ENCODE results near the gene JPH2.

The JPH2 gene

DNA sequence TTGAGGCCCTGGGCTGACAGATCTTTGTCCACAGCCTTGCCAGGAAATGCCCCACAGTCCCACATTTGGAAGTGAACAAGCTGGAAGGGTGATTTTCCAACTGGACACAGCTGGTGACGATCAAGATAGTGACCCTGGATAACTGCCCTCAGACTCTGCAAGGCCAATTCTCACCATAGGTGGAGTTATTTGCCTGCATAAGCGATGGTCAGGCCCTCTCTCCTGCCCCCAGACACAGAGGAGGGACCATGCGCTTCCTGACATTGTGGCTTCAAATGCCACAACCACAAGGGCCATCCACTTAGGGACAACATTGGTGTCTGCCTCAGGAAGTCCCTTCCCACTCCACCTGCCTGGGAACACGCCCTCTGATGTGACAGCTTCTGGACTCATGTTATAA lies 96.0 kb downstream of the JPH2 start:
- no peak overlapping the region for H2AFZ ChIP-seq (ENCODE audit: insufficient read depth, low read length, poor library complexity)
- no peak overlapping the region for H3K14ac ChIP-seq (ENCODE audit: low read length)
- no peaks in the 10 kb centered on the region for H3K79me1 ChIP-seq (ENCODE audit: low read length)
- H3K23ac ChIP-seq (ENCODE audit: low read length) = no peak overlapping the region
- H4K8ac ChIP-seq (ENCODE audit: low read depth, low read length) = no peak overlapping the region
- no peaks in the 10 kb centered on the region for H3K4me1 ChIP-seq (ENCODE audit: control insufficient read depth in 1 of 2, insufficient read depth in 2 of 2, low read length in 2 of 2)
- no peaks in the 10 kb centered on the region for H3K9me3 ChIP-seq (ENCODE audit: insufficient read depth, low read depth, low read length)
- no peak overlapping the region for H4K91ac ChIP-seq (ENCODE audit: low read depth, low read length)
- no peak overlapping the region for H2BK12ac ChIP-seq (ENCODE audit: low read length)
- H3K4me3 ChIP-seq (ENCODE audit: low read depth, low read length) = no peak overlapping the region
- no peak overlapping the region for H3K4me2 ChIP-seq (ENCODE audit: low read length)
- no peaks in the 10 kb centered on the region for H3K27me3 ChIP-seq (ENCODE audit: insufficient read depth, low read length)
- no peak overlapping the region for H2BK5ac ChIP-seq (ENCODE audit: low read depth, low read length, poor library complexity)
- H3K27ac ChIP-seq (ENCODE audit: low read depth, low read length) = no peak overlapping the region
- no peak overlapping the region for H4K12ac ChIP-seq (ENCODE audit: low read depth, low read length)
- no peak overlapping the region for H3K9ac ChIP-seq (ENCODE audit: low read length)
- H2AK5ac ChIP-seq (ENCODE audit: low read length) = no peak overlapping the region
- no peaks in the 10 kb centered on the region for H3K79me2 ChIP-seq (ENCODE audit: control insufficient read depth, insufficient read depth, low read length, poor library complexity)
- H3K18ac ChIP-seq (ENCODE audit: low read length) = no peak overlapping the region
- H3K36me3 ChIP-seq (ENCODE audit: control insufficient read depth in 1 of 2, insufficient read depth in 2 of 2, low read length in 2 of 2) = no peaks in the 10 kb centered on the region
- no peak for DNase-seq
- no peak overlapping the region for H3K4ac ChIP-seq (ENCODE audit: low read depth, low read length)
- WGBS (ENCODE audit: extremely low coverage, insufficient coverage, insufficient read length) = no CpG with 5 or more reads among the region's 4 CpGs
- H2BK120ac ChIP-seq (ENCODE audit: insufficient read depth, low read length, poor library complexity) = no peak overlapping the region

DNA sequence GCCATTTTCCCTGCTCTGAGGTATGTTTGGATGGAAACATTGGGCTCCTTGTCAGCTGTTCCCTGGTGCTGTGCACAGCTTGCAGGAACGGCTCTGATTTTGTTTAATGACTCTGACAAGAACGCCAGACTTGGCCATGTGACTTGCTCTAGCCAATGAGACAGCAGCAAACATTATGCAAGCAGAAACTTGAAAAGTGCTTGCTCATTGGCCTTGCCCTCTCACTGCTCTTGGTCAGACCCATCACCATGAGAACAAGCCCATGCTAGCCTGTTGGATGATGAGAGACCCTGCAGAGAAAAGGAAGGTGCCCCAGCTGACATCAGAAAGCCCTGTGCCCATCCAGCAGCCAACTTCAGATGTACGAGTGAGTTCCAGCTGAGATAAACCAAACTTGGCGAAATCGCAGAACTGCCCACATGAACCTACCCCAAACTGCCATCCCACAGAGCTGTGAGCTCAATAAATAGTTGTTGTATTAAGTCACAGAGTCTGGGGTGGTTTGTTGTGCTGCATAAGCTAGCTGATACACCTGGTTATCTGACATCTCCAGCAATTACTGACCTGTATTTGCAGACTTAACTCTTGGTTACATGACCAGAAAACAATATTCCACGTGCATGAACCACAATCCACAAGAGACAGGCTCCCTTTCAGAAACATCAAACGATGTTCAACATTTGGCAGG lies 96.9 kb downstream of the JPH2 start:
- Histone ChIP-seq H2BK5ac (ENCODE audit: low read depth, low read length, poor library complexity) (no peak overlapping the region), H3K27ac (ENCODE audit: low read depth, low read length) (no peak overlapping the region), H3K36me3 (ENCODE audit: control insufficient read depth in 1 of 2, insufficient read depth in 2 of 2, low read length in 2 of 2) (no peaks in the 10 kb centered on the region), H2BK12ac (ENCODE audit: low read length) (no peak overlapping the region), H3K4me2 (ENCODE audit: low read length) (no peak overlapping the region), H3K4me3 (ENCODE audit: low read depth, low read length) (no peak overlapping the region), H3K79me2 (ENCODE audit: control insufficient read depth, insufficient read depth, low read length, poor library complexity) (no peaks in the 10 kb centered on the region), H3K27me3 (ENCODE audit: insufficient read depth, low read length) (no peaks in the 10 kb centered on the region), H4K8ac (ENCODE audit: low read depth, low read length) (no peak overlapping the region), H3K9me3 (ENCODE audit: insufficient read depth, low read depth, low read length) (no peaks in the 10 kb centered on the region), H4K91ac (ENCODE audit: low read depth, low read length) (no peak overlapping the region), H2BK120ac (ENCODE audit: insufficient read depth, low read length, poor library complexity) (no peak overlapping the region), H3K79me1 (ENCODE audit: low read length) (no peaks in the 10 kb centered on the region), H3K23ac (ENCODE audit: low read length) (no peak overlapping the region), H3K18ac (ENCODE audit: low read length) (no peak overlapping the region), H3K9ac (ENCODE audit: low read length) (no peak overlapping the region), H3K14ac (ENCODE audit: low read length) (no peak overlapping the region), H3K4me1 (ENCODE audit: control insufficient read depth in 1 of 2, insufficient read depth in 2 of 2, low read length in 2 of 2) (no peaks in the 10 kb centered on the region), H2AK5ac (ENCODE audit: low read length) (no peak overlapping the region), H4K12ac (ENCODE audit: low read depth, low read length) (no peak overlapping the region), H2AFZ (ENCODE audit: insufficient read depth, low read length, poor library complexity) (no peak overlapping the region), H3K4ac (ENCODE audit: low read depth, low read length) (no peak overlapping the region)
- no CpG with 5 or more reads among the region's 7 CpGs for WGBS (ENCODE audit: extremely low coverage, insufficient coverage, insufficient read length)
- peak in 1 of 2 donors; percentile 25 for DNase-seq

DNA sequence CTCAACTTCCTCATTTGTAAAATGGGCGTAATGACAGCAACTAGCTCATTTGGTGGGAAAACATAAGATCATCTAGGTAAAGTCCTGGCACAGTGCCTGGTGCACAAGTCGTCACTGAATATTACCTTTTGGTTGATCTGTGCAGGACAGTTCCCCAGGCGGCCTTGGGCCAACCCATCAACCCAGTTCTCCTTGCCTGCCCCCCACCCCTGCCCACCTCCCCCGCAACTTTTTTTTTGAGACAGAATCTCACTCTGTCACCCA lies 99.2 kb downstream of the JPH2 start:
- H3K23ac ChIP-seq (ENCODE audit: low read length) = no peak overlapping the region
- H3K79me1 ChIP-seq (ENCODE audit: low read length) = peaks cover 2% of the 10 kb centered on the region
- no peak overlapping the region for H4K8ac ChIP-seq (ENCODE audit: low read depth, low read length)
- no peak overlapping the region for H2BK5ac ChIP-seq (ENCODE audit: low read depth, low read length, poor library complexity)
- H3K4me3 ChIP-seq (ENCODE audit: low read depth, low read length) = no peak overlapping the region
- H3K18ac ChIP-seq (ENCODE audit: low read length) = no peak overlapping the region
- no peak for DNase-seq
- no peaks in the 10 kb centered on the region for H3K27me3 ChIP-seq (ENCODE audit: insufficient read depth, low read length)
- H3K9me3 ChIP-seq (ENCODE audit: insufficient read depth, low read depth, low read length) = no peaks in the 10 kb centered on the region
- no peak overlapping the region for H3K4me2 ChIP-seq (ENCODE audit: low read length)
- no peak overlapping the region for H4K91ac ChIP-seq (ENCODE audit: low read depth, low read length)
- no peak overlapping the region for H3K9ac ChIP-seq (ENCODE audit: low read length)
- no peak overlapping the region for H2AK5ac ChIP-seq (ENCODE audit: low read length)
- no peak overlapping the region for H2AFZ ChIP-seq (ENCODE audit: insufficient read depth, low read length, poor library complexity)
- no peaks in the 10 kb centered on the region for H3K79me2 ChIP-seq (ENCODE audit: control insufficient read depth, insufficient read depth, low read length, poor library complexity)
- H3K4ac ChIP-seq (ENCODE audit: low read depth, low read length) = no peak overlapping the region
- no peak overlapping the region for H2BK12ac ChIP-seq (ENCODE audit: low read length)
- no CpG with 5 or more reads among the region's 4 CpGs for WGBS (ENCODE audit: extremely low coverage, insufficient coverage, insufficient read length)
- H3K14ac ChIP-seq (ENCODE audit: low read length) = no peak overlapping the region
- H3K36me3 ChIP-seq (ENCODE audit: control insufficient read depth in 1 of 2, insufficient read depth in 2 of 2, low read length in 2 of 2) = no peaks in the 10 kb centered on the region
- H2BK120ac ChIP-seq (ENCODE audit: insufficient read depth, low read length, poor library complexity) = no peak overlapping the region
- H4K12ac ChIP-seq (ENCODE audit: low read depth, low read length) = no peak overlapping the region
- no peak overlapping the region for H3K27ac ChIP-seq (ENCODE audit: low read depth, low read length)
- H3K4me1 ChIP-seq (ENCODE audit: control insufficient read depth in 1 of 2, insufficient read depth in 2 of 2, low read length in 2 of 2) = peaks cover 3 to 5% of the 10 kb centered on the region in 2 experiments

DNA sequence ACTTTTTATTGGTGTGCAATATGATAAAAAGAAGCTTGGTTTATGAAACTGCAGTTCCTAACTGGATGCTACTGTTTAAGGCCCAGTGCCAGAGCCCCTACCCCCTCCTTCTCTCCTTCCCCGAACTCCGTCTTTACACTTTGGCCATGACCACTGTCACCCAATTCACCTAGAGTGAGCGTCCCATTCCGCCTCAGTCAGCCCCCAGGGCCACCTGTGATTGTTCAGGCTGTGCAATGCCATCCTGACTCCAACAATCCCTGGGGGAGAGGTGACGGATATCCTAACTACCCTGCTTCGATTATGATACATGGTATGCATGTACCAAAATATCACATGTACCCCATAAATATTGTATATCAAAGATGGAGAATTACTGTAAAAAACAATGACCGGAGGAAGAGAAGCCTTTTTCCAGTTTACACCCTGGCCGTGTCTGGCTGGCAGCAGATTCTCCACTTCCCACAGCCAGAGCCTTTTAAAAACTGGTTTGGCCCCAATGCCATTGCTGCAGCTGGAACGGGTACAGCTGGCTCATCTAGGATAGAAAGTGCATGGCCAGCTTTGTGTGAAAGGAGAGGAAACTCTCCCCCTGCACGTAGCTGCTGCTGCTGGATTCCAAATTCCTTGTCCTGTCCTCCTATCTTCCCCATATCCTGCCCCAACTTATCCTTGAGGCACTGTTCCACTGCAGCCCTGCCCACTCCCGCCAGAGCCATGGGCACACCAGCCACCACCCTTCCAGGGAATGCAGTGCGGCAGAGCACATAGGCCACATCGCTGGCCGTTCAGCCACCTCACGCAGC lies 99.7 kb downstream of the JPH2 start:
- no peaks in the 10 kb centered on the region for H3K79me2 ChIP-seq (ENCODE audit: control insufficient read depth, insufficient read depth, low read length, poor library complexity)
- no CpG with 5 or more reads among the region's 15 CpGs for WGBS (ENCODE audit: extremely low coverage, insufficient coverage, insufficient read length)

More for the DNA sequence above, 99.7 kb downstream of the JPH2 start:
- Histone ChIP-seq H2BK5ac (ENCODE audit: low read depth, low read length, poor library complexity) (no peak overlapping the region), H3K79me1 (ENCODE audit: low read length) (peaks cover 2% of the 10 kb centered on the region), H3K14ac (ENCODE audit: low read length) (no peak overlapping the region), H3K23ac (ENCODE audit: low read length) (no peak overlapping the region), H4K91ac (ENCODE audit: low read depth, low read length) (no peak overlapping the region), H3K36me3 (ENCODE audit: control insufficient read depth in 1 of 2, insufficient read depth in 2 of 2, low read length in 2 of 2) (no peaks in the 10 kb centered on the region), H4K12ac (ENCODE audit: low read depth, low read length) (no peak overlapping the region), H3K4me3 (ENCODE audit: low read depth, low read length) (no peak overlapping the region), H3K4ac (ENCODE audit: low read depth, low read length) (no peak overlapping the region), H3K9me3 (ENCODE audit: insufficient read depth, low read depth, low read length) (no peaks in the 10 kb centered on the region), H3K18ac (ENCODE audit: low read length) (no peak overlapping the region), H3K9ac (ENCODE audit: low read length) (no peak overlapping the region), H2AK5ac (ENCODE audit: low read length) (no peak overlapping the region), H3K27me3 (ENCODE audit: insufficient read depth, low read length) (no peaks in the 10 kb centered on the region), H2BK120ac (ENCODE audit: insufficient read depth, low read length, poor library complexity) (no peak overlapping the region), H3K4me1 (ENCODE audit: control insufficient read depth in 1 of 2, insufficient read depth in 2 of 2, low read length in 2 of 2) (peaks cover 3 to 5% of the 10 kb centered on the region in 2 experiments), H2AFZ (ENCODE audit: insufficient read depth, low read length, poor library complexity) (no peak overlapping the region), H2BK12ac (ENCODE audit: low read length) (no peak overlapping the region), H4K8ac (ENCODE audit: low read depth, low read length) (no peak overlapping the region), H3K27ac (ENCODE audit: low read depth, low read length) (no peak overlapping the region), H3K4me2 (ENCODE audit: low read length) (no peak overlapping the region)
- no peak for DNase-seq

Data from trophoblast cell (in vitro differentiated cells and primary cell).